HG03575 (cell line): Measurements from ENCODE around the gene LRRC4C.
"Not testable (repeated sequence)": the region's sequence is repeated elsewhere in the genome, so short reads cannot be mapped to it uniquely, and the experiment has no call there.

ENCODE experiments used
- ATAC-seq: cut with Tn5 transposase; IDR thresholded peaks from one replicate; pipeline ENCODE4 v1.9.1; 2021; ENCODE audit not compliant: unreplicated experiment, insufficient number of reproducible peaks, low FRiP score; ENCODE audit errors: extremely low read depth

Gene LRRC4C

GRCh38 chr11:40686765-40687164 lies 772.7 kb downstream of the LRRC4C start:
- ATAC-seq: no peak

DNA sequence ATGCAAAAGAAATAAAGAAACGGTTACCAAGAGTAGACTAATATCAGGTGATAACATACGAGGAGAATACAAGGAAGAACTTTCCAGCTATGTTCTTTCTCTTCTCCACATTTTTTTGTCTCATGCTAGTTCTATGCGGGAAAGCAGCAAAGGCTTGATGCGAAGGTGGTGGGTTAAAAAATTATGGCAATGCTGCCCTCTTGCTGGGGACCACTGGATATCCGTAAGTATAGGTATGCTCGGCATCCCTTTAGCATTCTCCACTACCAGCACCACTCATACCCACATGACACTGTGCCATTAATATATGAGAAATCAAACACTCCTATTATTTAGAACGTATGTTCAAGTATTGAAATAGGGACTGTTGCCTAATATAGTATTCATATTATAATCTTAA lies 776.4 kb downstream of the LRRC4C start:
- ATAC-seq: no peak

GRCh38 chr11:40679276-40679675 lies 780.2 kb downstream of the LRRC4C start:
- ATAC-seq: no peak

DNA sequence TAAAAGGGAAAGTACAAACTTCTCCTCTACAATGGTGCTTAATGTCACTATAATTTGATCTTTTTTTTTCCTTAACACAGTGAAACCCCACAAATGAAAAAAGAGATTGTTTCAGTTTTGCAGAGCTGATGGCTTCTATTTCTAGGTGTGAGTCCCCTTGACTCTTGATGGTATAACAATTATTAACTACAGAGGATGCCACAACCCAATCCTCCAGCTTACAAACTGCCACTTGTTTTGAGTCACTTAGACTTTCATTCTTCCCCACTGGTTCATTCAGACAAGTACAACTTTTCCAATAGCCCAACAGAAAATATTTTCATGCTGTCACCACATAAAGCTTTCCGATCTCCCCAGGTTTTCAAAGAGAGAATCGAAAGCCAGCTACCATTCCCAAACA lies 812.2 kb downstream of the LRRC4C start:
- ATAC-seq: no peak

DNA sequence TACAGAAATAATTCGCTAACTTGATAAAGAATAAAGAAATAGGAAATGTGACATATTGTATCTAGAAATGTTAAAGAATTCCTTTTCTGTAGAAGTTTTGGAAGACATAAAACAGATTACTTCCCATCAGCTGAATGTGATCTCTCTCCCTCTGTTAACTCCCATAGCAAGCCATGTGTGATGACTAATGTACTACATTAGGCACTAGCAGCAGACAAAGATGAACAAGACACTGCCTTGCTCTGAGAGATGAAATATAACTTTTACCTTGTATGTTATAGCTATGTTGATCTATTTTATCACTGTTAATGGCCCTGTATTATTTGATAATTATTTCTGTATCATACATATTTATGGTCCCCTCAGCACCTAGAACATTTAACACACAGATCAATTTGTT lies 817.2 kb downstream of the LRRC4C start:
- ATAC-seq: no peak

- no peak for ATAC-seq
Measured at GRCh38 chr11:40619654-40620053, 839.8 kb downstream of the LRRC4C start.

DNA sequence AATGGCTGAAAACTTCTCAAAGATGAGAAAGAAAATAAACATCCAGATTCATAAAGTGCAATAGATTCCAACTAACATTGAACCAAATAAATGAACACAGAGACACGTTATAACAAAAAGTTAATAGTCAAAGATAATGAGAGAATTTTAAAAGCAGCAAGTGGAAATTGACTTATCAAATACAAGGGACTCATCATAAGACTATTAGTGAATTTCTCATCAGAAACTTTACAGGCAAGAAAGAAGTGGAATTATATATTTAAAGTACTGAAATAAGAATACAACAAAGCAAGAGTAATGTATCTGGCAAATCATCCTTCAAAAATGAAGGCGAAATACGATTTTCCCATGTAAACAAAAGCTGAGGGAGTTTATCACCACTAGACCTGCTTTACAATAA lies 852.7 kb downstream of the LRRC4C start:
- ATAC-seq: no peak

- ATAC-seq: no peak
Measured at GRCh38 chr11:40602866-40603552, 856.4 kb downstream of the LRRC4C start.

GRCh38 chr11:40597546-40598113 lies 861.8 kb downstream of the LRRC4C start:
- no peak for ATAC-seq

GRCh38 chr11:40573254-40573891 lies 886.1 kb downstream of the LRRC4C start:
- ATAC-seq: no peak

- ATAC-seq: no peak
Measured at GRCh38 chr11:40569947-40570531, 889.4 kb downstream of the LRRC4C start.

DNA sequence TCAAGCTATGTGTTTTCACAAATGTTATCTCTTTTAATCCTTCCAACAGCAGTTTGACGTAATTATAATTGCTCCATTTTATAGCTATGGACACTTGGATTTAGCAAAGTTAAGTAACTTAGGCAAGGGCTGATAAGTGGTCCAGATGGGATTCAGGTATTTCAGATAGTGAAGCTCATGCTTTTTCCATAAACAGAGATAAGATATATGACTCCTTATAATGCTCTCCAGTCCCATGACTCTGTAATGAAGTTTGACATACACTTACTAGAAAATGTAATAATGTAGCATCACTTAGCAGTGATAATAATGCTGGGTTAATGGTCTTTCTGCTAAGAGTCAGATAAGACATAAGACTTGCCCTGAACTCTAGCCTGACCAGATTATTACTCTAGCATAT lies 892.1 kb downstream of the LRRC4C start:
- ATAC-seq: no peak

DNA sequence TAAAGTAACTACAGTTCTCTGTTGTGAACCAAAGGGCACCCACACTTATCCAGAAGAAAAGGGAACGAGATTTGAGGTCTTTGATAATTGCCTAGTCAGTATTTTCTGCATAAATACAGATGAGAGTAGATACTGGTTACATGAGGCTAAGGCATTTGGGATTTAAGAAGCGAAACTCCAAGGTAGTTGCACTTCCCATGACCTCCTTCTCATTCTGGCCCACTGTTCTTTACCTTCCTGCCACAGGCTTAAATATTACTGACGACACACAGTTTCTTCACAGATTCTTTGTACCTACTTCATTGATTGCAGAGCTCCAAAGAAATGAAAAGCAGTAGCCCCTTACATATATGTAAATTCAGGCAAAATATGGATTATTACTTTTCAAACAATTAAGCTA lies 915.3 kb downstream of the LRRC4C start:
- no peak for ATAC-seq

GRCh38 chr11:40542821-40543220 lies 916.6 kb downstream of the LRRC4C start:
- ATAC-seq: no peak

DNA sequence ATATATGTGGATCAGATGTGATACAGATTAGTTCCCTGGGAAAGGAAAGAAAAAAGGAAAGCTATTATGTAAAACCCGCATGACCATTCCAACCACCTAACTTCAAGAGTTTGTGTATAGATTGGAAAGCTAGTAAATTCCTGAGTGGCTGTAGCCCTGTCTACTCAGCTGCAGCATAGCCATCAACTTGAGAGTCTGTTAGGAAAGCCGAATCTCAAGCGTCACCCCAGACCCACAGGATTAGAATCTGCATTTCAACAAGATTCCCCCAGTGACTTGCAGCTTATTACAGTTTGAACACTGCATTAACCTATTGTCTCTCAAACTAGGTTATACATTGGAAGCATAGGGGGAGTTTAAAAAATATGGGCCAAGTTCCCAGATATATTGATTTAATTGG lies 921.7 kb downstream of the LRRC4C start:
- no peak for ATAC-seq

DNA sequence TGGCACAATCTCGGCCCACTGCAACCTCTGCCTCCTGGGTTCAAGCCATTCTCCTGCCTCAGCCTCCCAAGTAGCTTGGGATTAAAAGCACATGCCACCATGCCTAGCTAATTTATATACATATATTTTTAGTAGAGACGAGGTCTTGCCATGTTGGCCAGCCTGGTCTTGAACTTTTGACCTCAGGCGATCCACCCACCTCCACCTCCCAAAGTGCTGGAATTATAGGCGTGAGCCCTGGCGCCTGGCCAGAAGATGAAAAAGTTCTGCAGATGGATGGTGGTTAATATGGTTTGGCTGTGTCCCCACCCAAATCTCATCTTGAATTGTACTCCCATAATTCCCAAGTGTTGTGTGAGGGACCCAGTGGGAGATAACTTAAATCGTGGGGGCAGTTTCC lies 937.4 kb downstream of the LRRC4C start:
- not testable (repeated sequence) for ATAC-seq

GRCh38 chr11:40517122-40517521 lies 942.3 kb downstream of the LRRC4C start:
- no peak for ATAC-seq

DNA sequence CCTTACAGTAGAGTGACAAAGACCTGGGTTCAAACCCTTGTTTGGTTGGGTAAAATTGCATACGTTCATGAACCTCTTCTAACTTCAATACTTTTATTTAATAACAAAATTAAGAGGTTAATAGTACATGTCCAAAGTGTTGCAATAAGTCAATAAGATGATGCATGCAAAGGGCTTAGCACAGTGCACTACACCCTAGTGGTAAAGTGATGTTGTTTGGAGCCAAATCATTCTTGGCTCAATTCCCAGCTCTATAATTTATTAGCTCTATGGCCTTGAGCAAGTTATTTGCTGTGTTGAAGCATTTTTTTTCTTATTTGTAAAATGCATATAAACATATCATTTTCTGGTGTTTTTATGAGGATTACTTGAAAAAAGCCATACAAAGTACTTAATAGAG lies 945.3 kb downstream of the LRRC4C start:
- no peak for ATAC-seq

GRCh38 chr11:40513281-40513680 lies 946.2 kb downstream of the LRRC4C start:
- ATAC-seq: no peak

DNA sequence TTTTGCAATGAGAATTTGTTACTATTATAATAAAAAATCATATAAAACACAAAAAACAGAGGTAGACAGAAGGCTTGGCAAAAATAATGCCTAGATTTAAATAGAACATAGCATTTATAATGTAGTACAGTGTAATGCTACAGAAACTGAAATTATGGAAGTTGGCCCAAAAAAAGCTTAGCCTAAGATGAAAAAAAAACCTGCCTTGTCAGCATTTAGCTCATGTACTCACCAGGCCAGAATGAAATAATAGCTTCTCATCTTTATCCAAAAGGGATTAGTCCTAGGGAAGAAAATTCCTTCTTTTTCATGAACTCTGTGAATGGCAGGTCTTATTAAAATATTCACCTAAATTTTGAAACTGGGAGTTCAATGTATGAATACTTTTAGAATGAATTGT lies 951.1 kb downstream of the LRRC4C start:
- no peak for ATAC-seq
